ENCODE results near the gene AGPAT3.

Gene AGPAT3

DNA sequence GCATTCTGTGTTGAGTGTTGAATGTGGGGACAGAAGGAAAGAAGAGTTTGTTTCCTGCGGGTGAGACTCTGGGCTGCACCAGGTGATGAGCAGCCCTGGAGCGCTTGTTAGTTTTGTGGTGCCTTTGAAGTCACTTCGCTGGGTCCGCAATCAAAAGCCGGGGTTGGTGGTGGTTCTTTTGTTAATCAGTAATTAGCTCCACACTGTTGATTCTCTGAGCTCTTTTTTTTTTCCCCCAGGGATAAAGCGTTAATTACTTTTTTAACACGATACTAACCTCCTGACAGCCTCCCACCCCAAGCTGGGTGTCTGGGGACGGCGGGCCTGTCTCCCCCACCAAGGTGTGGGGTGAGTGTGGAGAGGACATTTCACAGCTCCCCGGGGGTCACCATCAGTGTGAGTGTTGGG lies 56.6 kb downstream of the AGPAT3 start:
- in situ Hi-C loops (cut with HindIII; ENCODE audit: low sequenced_read_pairs) = no loop called here
- no peak overlapping the region for H3K4me3 ChIP-seq (ENCODE audit: low read depth, low read length)
- TF ChIP-seq CTCF (IDR thresholded peaks at IDR 0.05; ENCODE audit: low read depth, low read length) = no peak
- DNase-seq (ENCODE audit: low read depth, low spot score) = no peak

- no peak overlapping the region for H3K4me3 ChIP-seq (ENCODE audit: low read depth, low read length)
- DNase-seq (ENCODE audit: low read depth, low spot score) = no peak
- TF ChIP-seq CTCF (IDR thresholded peaks at IDR 0.05; ENCODE audit: low read depth, low read length) = no peak
- in situ Hi-C loops (cut with HindIII; ENCODE audit: low sequenced_read_pairs) = no loop called here
These were observed 57.2 kb downstream of the AGPAT3 start for GRCh38 chr21:43921979-43922945.

DNA sequence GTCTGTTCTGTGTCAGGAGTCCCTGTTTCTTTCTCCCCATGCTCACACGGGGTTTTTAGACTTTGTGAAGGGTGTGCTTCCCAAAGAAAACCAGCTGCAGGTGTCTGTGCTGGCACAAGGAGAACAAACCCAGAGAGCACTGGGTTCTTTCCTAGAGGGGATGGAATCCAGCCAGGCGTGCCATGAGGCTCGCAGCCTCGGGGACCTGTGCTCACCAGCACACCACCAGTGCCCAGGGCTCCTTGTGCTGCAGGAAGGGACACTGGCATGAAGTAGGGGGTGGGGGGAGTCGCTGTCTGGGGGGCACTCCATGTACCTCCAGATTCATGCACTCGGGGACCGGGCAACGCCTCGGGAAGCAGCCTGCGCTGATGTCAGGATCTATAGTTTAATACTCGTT lies 57.9 kb downstream of the AGPAT3 start:
- in situ Hi-C loops (cut with HindIII; ENCODE audit: low sequenced_read_pairs) = no loop called here
- no peak for TF ChIP-seq CTCF (IDR thresholded peaks at IDR 0.05; ENCODE audit: low read depth, low read length)
- H3K4me3 ChIP-seq (ENCODE audit: low read depth, low read length) = no peak overlapping the region
- no peak for DNase-seq (ENCODE audit: low read depth, low spot score)

- no peak for DNase-seq (ENCODE audit: low read depth, low spot score)
- no peak for TF ChIP-seq CTCF (IDR thresholded peaks at IDR 0.05; ENCODE audit: low read depth, low read length)
- in situ Hi-C loops (cut with HindIII; ENCODE audit: low sequenced_read_pairs) = no loop called here
- H3K4me3 ChIP-seq (ENCODE audit: low read depth, low read length) = no peak overlapping the region
These were observed 58.4 kb downstream of the AGPAT3 start for GRCh38 chr21:43923391-43923790.

DNA sequence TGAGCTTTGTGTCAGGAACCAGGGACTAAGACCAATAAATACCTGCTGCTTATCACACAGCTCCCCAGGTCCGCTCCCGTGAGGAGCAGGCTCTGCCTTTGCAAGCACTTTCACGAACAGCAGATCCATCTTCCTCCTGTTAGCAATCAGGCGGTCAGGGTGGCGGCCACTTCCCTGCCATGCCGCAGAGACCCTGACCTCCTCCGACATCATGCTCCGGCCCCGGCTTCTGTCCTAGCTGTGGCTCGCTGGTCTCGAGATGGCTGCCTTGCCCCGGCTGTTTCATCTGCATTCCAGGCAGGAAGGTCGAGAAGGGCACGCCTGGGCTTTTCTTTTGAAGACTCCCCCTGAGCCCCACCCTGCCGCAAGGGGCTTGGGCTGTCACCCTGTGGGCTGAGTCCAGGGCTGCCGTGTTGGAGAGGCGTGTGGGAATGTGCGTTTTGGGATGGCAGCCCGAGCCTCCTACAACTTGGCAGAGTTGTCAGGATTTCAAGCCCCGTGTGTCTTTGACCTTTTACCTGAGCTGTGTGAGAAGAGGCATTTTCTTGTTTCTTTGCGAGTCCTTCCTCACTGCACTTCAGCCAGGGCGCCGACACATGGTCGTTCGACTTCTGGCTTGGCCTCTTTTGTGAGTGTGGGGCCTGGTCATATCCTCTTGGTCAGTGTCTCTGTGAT lies 59.5 kb downstream of the AGPAT3 start:
- no peak overlapping the region for H3K4me3 ChIP-seq (ENCODE audit: low read depth, low read length)
- no peak for DNase-seq (ENCODE audit: low read depth, low spot score)
- in situ Hi-C loops (cut with HindIII; ENCODE audit: low sequenced_read_pairs) = no loop called here
- no peak for TF ChIP-seq CTCF (IDR thresholded peaks at IDR 0.05; ENCODE audit: low read depth, low read length)

GRCh38 chr21:43925096-43925481 lies 60.1 kb downstream of the AGPAT3 start:
- no peak for DNase-seq (ENCODE audit: low read depth, low spot score)
- in situ Hi-C loops (cut with HindIII; ENCODE audit: low sequenced_read_pairs) = no loop called here
- no peak overlapping the region for H3K4me3 ChIP-seq (ENCODE audit: low read depth, low read length)
- TF ChIP-seq CTCF (IDR thresholded peaks at IDR 0.05; ENCODE audit: low read depth, low read length) = no peak
